ENCODE data around the gene CPA3.
A peak's percentile ranks its signal among the peaks of the same experiment; 100 is the strongest.

CPA3 gene

GRCh38 chr3:148865049-148865448 is at the start of gene CPA3:
Gene CPA3 (plus strand): TSS chr3:148865296. CDS start chr3:148865308, 12 bp downstream.
- no peak for DNase-seq

GRCh38 chr3:148815316-148816110 is 49.6 kb upstream of the CPA3 start:
- DNase-seq: peak in 1 of 2 experiments; percentile 42

GRCh38 chr3:148816427-148816826 is 48.7 kb upstream of the CPA3 start:
- no peak for DNase-seq

- DNase-seq: no peak
Observed at GRCh38 chr3:148816981-148817525, 48.0 kb upstream of the CPA3 start.

- no peak for DNase-seq
Observed at GRCh38 chr3:148820361-148821245, 44.5 kb upstream of the CPA3 start.

GRCh38 chr3:148823026-148823425 is 42.1 kb upstream of the CPA3 start:
- DNase-seq: no peak

- DNase-seq: no peak
Observed at GRCh38 chr3:148825476-148825875, 39.6 kb upstream of the CPA3 start.

GRCh38 chr3:148827585-148827984 is 37.5 kb upstream of the CPA3 start, which contains the start of gene CPB1:
Gene CPB1 (plus strand): TSS chr3:148827811. CDS start chr3:148827824, 13 bp downstream.
- DNase-seq: no peak

- DNase-seq: no peak
Observed at GRCh38 chr3:148828136-148828690, 36.9 kb upstream of the CPA3 start.

GRCh38 chr3:148829926-148830325 is 35.2 kb upstream of the CPA3 start:
- no peak for DNase-seq

GRCh38 chr3:148833223-148833622 is 31.9 kb upstream of the CPA3 start:
- DNase-seq: no peak

GRCh38 chr3:148839805-148840204 is 25.3 kb upstream of the CPA3 start:
- DNase-seq: no peak

GRCh38 chr3:148840451-148840850 is 24.6 kb upstream of the CPA3 start:
- DNase-seq: no peak

- DNase-seq: no peak
Observed at GRCh38 chr3:148845756-148846395, 19.2 kb upstream of the CPA3 start.

- DNase-seq: no peak
Observed at GRCh38 chr3:148847351-148847750, 17.7 kb upstream of the CPA3 start.

GRCh38 chr3:148848410-148848809 is 16.7 kb upstream of the CPA3 start:
- DNase-seq: no peak

GRCh38 chr3:148852271-148852992 is 12.7 kb upstream of the CPA3 start:
- no peak for DNase-seq

- no peak for DNase-seq
Observed at GRCh38 chr3:148853076-148853475, 12.0 kb upstream of the CPA3 start.

GRCh38 chr3:148854061-148854460 is 11.0 kb upstream of the CPA3 start:
- DNase-seq: no peak

- DNase-seq: no peak
Observed at GRCh38 chr3:148856384-148856783, 8.7 kb upstream of the CPA3 start.

- DNase-seq: peak in 1 of 2 experiments; percentile 52
Observed at GRCh38 chr3:148857316-148857715, 7.8 kb upstream of the CPA3 start.
